K562 (cell line): ENCODE results near the gene NRCAM. TPM values are rescaled to one million over a fixed set of nuclear protein-coding genes. Genes with fewer than 3 reads are reported as not detected.

Source experiments
- ATAC-seq: fragments of 200-7000 bp; cut with Tn5 transposase; 3 replicates; pipeline ENCODE4 v1.9.1; 2020; ENCODE audit warnings: moderate library complexity
- BruUV-seq: library from RNA; stranded (reverse); fragments of 400-500 nt; replicated peaks from 2 replicates; lab custom pipeline; 2021; lab: Mats Ljungman, UMichigan
- CTCF ChIA-PET: fragments of 300-600 bp; formaldehyde crosslinking; extraction: SDS; loops from one replicate; lab custom pipeline; 2021; ENCODE audit warnings: low intra/inter-chr PET ratio; lab: Yijun Ruan, JAX
- POLR2A ChIA-PET: fragments of 300-600, 350-650 bp; sonication (Branson Sonifier 250); formaldehyde crosslinking; extraction: SDS; loops from one replicate; lab custom pipeline; 2021; ENCODE audit warnings: antibody characterized with exemption, inconsistent platforms; lab: Yijun Ruan, JAX
- DNase-seq, 4 experiments: peaks; one replicate each; pipeline versions ENCODE4 v3.0.0 to v3.0.0-alpha.2; 2011 to 2018; ENCODE audit warnings: low spot score in 3 of 4, mixed read lengths in 3 of 4; ENCODE audit errors: extremely low read depth in 1 of 4
- FAIRE-seq: peaks from 2 replicates; lab custom pipeline; 2011; peaks lifted over from hg19 to GRCh38; lab: Jason Lieb, UNC
- H2AFZ ChIP-seq: 2 replicates; pipeline ENCODE4 v1.6.0; 2011; ENCODE audit warnings: low read depth, low read length, control low read depth, inconsistent platforms
- H3K27ac ChIP-seq: fragments of 200-600 bp; 3 replicates; pipeline ENCODE4 v1.8.0; 2011; ENCODE audit warnings: low read depth, mild to moderate bottlenecking, control low read depth, inconsistent platforms, low read length, moderate library complexity, mixed read lengths; ENCODE audit errors: extremely low read depth
- H3K27me3 ChIP-seq, 2 experiments: fragments of 300-600 bp in 1 of 2; 2 replicates in 1 of 2; 3 replicates in 1 of 2; pipeline versions ENCODE4 v1.6.0 to v1.8.0; 2011; ENCODE audit warnings: inconsistent platforms in 2 of 2, low read length in 2 of 2, mild to moderate bottlenecking in 1 of 2, mixed read lengths in 1 of 2, moderate library complexity in 1 of 2; ENCODE audit not compliant: control insufficient read depth in 2 of 2, insufficient read depth in 2 of 2
- H3K36me3 ChIP-seq: fragments of 300-600 bp; 3 replicates; pipeline ENCODE4 v1.8.0; 2011; ENCODE audit warnings: mild to moderate bottlenecking, low read length, inconsistent platforms; ENCODE audit not compliant: control insufficient read depth, insufficient read depth
- H3K4me1 ChIP-seq, 2 experiments: fragments of 200-600 bp in 1 of 2; replicated peaks in 1 of 2; 2 replicates in 1 of 2; 3 replicates in 1 of 2; pipeline versions ENCODE4 v1.5.1 to v1.8.0; 2011; ENCODE audit warnings: inconsistent platforms in 2 of 2, low read length in 2 of 2, mild to moderate bottlenecking in 1 of 2, mixed read lengths in 1 of 2, moderate library complexity in 1 of 2; ENCODE audit not compliant: control insufficient read depth in 2 of 2, insufficient read depth in 2 of 2
- H3K4me2 ChIP-seq: 2 replicates; pipeline ENCODE4 v1.6.1; 2011; ENCODE audit warnings: low read length, control low read depth, inconsistent platforms, mixed read lengths; ENCODE audit not compliant: insufficient read depth
- H3K4me3 ChIP-seq: fragments of 200-600 bp; sonication (generic), shearing (Covaris generic); 2 replicates; pipeline ENCODE4 v1.5.1; 2016; ENCODE audit warnings: control low read depth, inconsistent platforms
- H3K79me2 ChIP-seq: fragments of 200-600 bp; 3 replicates; pipeline ENCODE4 v1.8.0; 2011; ENCODE audit warnings: low read length, inconsistent platforms; ENCODE audit not compliant: control insufficient read depth, insufficient read depth
- H3K9ac ChIP-seq, 2 experiments: 2 replicates each; pipeline versions ENCODE4 v1.6.0 to v1.6.1; 2011; ENCODE audit warnings: low read depth in 2 of 2, low read length in 2 of 2, control low read depth in 1 of 2, inconsistent platforms in 1 of 2, mild to moderate bottlenecking in 1 of 2, mixed read lengths in 1 of 2; ENCODE audit not compliant: insufficient read depth in 1 of 2
- H3K9me1 ChIP-seq: one replicate; pipeline ENCODE4 v1.6.0; 2011; ENCODE audit warnings: inconsistent platforms, mild to moderate bottlenecking, low read length, moderate library complexity; ENCODE audit not compliant: control insufficient read depth, insufficient read depth
- H3K9me3 ChIP-seq: replicated peaks from 2 replicates; pipeline ENCODE4 v1.5.1; 2011; ENCODE audit warnings: low read depth, low read length, inconsistent platforms; ENCODE audit not compliant: control insufficient read depth, insufficient read depth
- H4K20me1 ChIP-seq: replicated peaks from 2 replicates; pipeline ENCODE4 v1.6.1; 2011; ENCODE audit warnings: low read length, inconsistent platforms, mixed read lengths; ENCODE audit not compliant: control insufficient read depth, insufficient read depth
- DPF2 ChIP-seq: fragments of 450-650 bp; IDR thresholded peaks from 2 replicates; pipeline ENCODE4 v1.6.1; 2016
- FOSL1 ChIP-seq: fragments of 200-800 bp; sonication (Bioruptor generic); conservative IDR thresholded peaks from 2 replicates; pipeline ENCODE4 v1.6.1; 2016; ENCODE audit warnings: missing genetic modification characterization, missing compliant biosample characterization
- MEF2A ChIP-seq: IDR thresholded peaks from 2 replicates; pipeline ENCODE4 v1.6.1; 2011; ENCODE audit warnings: low read depth, mild to moderate bottlenecking, low read length, moderate library complexity; ENCODE audit not compliant: control insufficient read depth
- SP1 ChIP-seq: sonication (generic); formaldehyde crosslinking; IDR thresholded peaks from 2 replicates; pipeline ENCODE4 v1.8.1; 2022; ENCODE audit warnings: mild to moderate bottlenecking, missing genetic modification reagents
- ZNF561 ChIP-seq: fragments of 450-650 bp; formaldehyde crosslinking; conservative IDR thresholded peaks from 2 replicates; pipeline ENCODE4 v1.4.0; 2020; ENCODE audit warnings: mild to moderate bottlenecking, moderate library complexity
- WGBS: fragments of 100-300 bp; shearing (Covaris generic); methylation state at CpG from one replicate; pipeline ENCODE4 v1.1.6; 2016; ENCODE audit warnings: low coverage, mixed read lengths; ENCODE audit not compliant: insufficient coverage; ENCODE audit errors: missing lambda C conversion rate; 5-methylcytosine and 5-hydroxymethylcytosine counted together
- in situ Hi-C: fragments of 300-500 bp; cut with MboI; formaldehyde crosslinking; loops from 4 replicates; pipeline ENCODE4 v1.15.0; 2018; ENCODE audit warnings: inconsistent platforms, mixed read lengths
- intact Hi-C: fragments of 100-400 bp; cut with micrococcal nuclease; formaldehyde crosslinking; loops from 2 replicates; pipeline ENCODE4 v1.14.2; 2022
- polyA plus RNA-seq, 8 experiments: library from polyadenylated mRNA; depleted of rRNA in 4 of 8; stranded (reverse) in 5 of 8; unstranded in 3 of 8; fragments of >200 nt; fragmentation: Nextera tagmentation in 2 of 8; fragmentation: Illumina TruSeq in 1 of 8; extraction: Ambion mirVana in 2 of 8; extraction: Trizol in 1 of 8; gene quantifications; 2 replicates each; pipeline versions ENCODE4 v1.2.1 to v1.2.3, GENCODE V29; 2011 to 2014; ENCODE audit warnings: inconsistent platforms in 1 of 8, missing spikeins in 1 of 8
- total RNA-seq, 7 experiments: library from RNA; depleted of rRNA in 6 of 7; stranded (reverse); fragments of >200 nt in 6 of 7; fragmentation: Illumina TruSeq in 2 of 7; extraction: Trizol in 2 of 7; gene quantifications; 2 replicates each; pipeline versions ENCODE4 v1.2.1 to v1.2.3, GENCODE V29; 2011 to 2021; ENCODE audit warnings: low replicate concordance in 1 of 7
- TF ChIP-seq, protein P1 (sequence below): sonication (generic); formaldehyde crosslinking; IDR thresholded peaks from 2 replicates; pipeline ENCODE4 v1.8.0; 2023; ENCODE audit warnings: missing genetic modification reagents, mild to moderate bottlenecking, borderline replicate concordance
- TF ChIP-seq, protein P2 (sequence below): fragments of 250-450 bp; sonication (Bioruptor Pico); IDR thresholded peaks from 2 replicates; pipeline ENCODE4 v1.4.0; 2020; ENCODE audit warnings: mild to moderate bottlenecking
- TF ChIP-seq, protein P3 (sequence below), 2 experiments: fragments of 450-650 bp in 1 of 2; sonication (generic) in 1 of 2; formaldehyde crosslinking in 1 of 2; IDR thresholded peaks in 1 of 2; conservative IDR thresholded peaks in 1 of 2; 2 replicates each; pipeline versions ENCODE4 v1.6.1 to v1.8.1; 2016 to 2023; ENCODE audit warnings: mild to moderate bottlenecking in 2 of 2, moderate library complexity in 2 of 2, inconsistent platforms in 1 of 2, missing genetic modification reagents in 1 of 2

The NRCAM gene
- total and polyA plus RNA-seq, 9 of the 15 experiments (the other 6 are each of a cell fraction or from before 2014, with no cell fraction given): 0.03 to 0.54 (median 0.12) TPM; not detected in 1

DNA sequence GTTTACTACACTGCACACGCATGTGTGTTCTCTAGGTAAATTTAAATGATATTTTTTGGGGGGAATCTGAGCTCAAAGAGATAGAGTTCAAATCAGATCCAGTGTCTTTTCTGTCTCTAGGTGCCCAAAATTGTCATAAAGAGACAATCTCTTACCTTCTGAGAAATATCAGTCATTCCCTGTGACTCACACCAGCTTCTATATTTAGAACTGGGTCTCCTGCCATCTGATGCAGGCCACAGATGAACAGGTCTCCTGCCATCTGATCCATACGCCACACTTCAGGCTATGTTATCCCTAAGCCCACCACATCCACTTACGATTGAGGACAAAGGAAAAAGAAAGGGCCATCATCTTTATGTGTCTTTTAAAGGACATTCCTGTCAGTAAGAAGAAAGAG is 189.7 kb downstream of the NRCAM start:
- CTCF ChIA-PET: no interaction called here
- FAIRE-seq: no peak
- BruUV-seq: no TSS peak

DNA sequence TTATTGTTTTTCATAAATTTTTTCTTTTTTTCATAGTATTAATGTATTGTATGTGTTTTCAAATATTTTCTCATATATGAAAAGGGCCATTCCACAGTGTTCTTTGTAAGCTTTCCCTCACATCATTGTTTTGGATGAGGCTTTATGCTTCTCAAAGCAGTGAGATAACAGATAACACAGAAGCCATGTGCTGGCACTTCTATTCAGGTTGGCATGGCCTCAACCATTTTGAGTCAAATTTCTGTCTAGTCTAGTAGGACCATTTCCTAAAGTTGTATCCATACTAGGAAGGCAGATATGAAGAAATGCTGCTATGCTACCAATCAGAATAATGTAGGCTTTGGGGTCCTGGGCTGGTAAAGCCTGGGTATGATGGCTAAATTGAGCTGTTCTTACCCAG is 190.2 kb downstream of the NRCAM start:
- H3K9me1 ChIP-seq: no peaks in the 10 kb centered on the region
- FAIRE-seq: no peak
- no peaks in the 10 kb centered on the region for H3K36me3 ChIP-seq
- no peak overlapping the region for H3K4me3 ChIP-seq
- ATAC-seq: no peak
- H3K27me3 ChIP-seq: peaks cover 3 to 9% of the 10 kb centered on the region in 2 experiments; a peak in 2 of 5 replicates
- in situ Hi-C loops: no loop called here
- ChIA-PET POLR2A (interaction anchor here (0.6 to 1.2 kb wide), 3 partner anchors 12 to 643 kb away, joined by 3 to 5 read pairs (median 4); no protein-coding TSS in a partner anchor), CTCF (no interaction called here)
- H3K79me2 ChIP-seq: no peaks in the 10 kb centered on the region
- intact Hi-C loops: loop anchor here (10.0 kb wide), 1 partner anchor 81 kb away; no protein-coding TSS in a partner anchor
- H3K9me3 ChIP-seq: no peaks in the 10 kb centered on the region
- no TSS peak for BruUV-seq
- DNase-seq: no peak
- no peaks in the 10 kb centered on the region; a peak in 1 of 5 replicates for H3K4me1 ChIP-seq
- no peak overlapping the region for H3K9ac ChIP-seq
- H3K4me2 ChIP-seq: no peak overlapping the region
- H2AFZ ChIP-seq: no peak overlapping the region
- H3K27ac ChIP-seq: no peak overlapping the region
- H4K20me1 ChIP-seq: no peaks in the 10 kb centered on the region
- TF ChIP-seq, protein P1, sequence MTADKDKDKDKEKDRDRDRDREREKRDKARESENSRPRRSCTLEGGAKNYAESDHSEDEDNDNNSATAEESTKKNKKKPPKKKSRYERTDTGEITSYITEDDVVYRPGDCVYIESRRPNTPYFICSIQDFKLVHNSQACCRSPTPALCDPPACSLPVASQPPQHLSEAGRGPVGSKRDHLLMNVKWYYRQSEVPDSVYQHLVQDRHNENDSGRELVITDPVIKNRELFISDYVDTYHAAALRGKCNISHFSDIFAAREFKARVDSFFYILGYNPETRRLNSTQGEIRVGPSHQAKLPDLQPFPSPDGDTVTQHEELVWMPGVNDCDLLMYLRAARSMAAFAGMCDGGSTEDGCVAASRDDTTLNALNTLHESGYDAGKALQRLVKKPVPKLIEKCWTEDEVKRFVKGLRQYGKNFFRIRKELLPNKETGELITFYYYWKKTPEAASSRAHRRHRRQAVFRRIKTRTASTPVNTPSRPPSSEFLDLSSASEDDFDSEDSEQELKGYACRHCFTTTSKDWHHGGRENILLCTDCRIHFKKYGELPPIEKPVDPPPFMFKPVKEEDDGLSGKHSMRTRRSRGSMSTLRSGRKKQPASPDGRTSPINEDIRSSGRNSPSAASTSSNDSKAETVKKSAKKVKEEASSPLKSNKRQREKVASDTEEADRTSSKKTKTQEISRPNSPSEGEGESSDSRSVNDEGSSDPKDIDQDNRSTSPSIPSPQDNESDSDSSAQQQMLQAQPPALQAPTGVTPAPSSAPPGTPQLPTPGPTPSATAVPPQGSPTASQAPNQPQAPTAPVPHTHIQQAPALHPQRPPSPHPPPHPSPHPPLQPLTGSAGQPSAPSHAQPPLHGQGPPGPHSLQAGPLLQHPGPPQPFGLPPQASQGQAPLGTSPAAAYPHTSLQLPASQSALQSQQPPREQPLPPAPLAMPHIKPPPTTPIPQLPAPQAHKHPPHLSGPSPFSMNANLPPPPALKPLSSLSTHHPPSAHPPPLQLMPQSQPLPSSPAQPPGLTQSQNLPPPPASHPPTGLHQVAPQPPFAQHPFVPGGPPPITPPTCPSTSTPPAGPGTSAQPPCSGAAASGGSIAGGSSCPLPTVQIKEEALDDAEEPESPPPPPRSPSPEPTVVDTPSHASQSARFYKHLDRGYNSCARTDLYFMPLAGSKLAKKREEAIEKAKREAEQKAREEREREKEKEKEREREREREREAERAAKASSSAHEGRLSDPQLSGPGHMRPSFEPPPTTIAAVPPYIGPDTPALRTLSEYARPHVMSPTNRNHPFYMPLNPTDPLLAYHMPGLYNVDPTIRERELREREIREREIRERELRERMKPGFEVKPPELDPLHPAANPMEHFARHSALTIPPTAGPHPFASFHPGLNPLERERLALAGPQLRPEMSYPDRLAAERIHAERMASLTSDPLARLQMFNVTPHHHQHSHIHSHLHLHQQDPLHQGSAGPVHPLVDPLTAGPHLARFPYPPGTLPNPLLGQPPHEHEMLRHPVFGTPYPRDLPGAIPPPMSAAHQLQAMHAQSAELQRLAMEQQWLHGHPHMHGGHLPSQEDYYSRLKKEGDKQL (CRISPR knock-in tag): no peak
- no peak for TF ChIP-seq ZNF561 (CRISPR knock-in tag)
- TF ChIP-seq, protein P2, sequence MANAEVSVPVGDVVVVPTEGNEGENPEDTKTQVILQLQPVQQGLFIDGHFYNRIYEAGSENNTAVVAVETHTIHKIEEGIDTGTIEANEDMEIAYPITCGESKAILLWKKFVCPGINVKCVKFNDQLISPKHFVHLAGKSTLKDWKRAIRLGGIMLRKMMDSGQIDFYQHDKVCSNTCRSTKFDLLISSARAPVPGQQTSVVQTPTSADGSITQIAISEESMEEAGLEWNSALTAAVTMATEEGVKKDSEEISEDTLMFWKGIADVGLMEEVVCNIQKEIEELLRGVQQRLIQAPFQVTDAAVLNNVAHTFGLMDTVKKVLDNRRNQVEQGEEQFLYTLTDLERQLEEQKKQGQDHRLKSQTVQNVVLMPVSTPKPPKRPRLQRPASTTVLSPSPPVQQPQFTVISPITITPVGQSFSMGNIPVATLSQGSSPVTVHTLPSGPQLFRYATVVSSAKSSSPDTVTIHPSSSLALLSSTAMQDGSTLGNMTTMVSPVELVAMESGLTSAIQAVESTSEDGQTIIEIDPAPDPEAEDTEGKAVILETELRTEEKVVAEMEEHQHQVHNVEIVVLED (CRISPR knock-in tag): no peak

More for the DNA sequence above, 189.7 kb downstream of the NRCAM start:
- no peaks in the 10 kb centered on the region for H3K9me1 ChIP-seq
- H3K36me3 ChIP-seq: no peaks in the 10 kb centered on the region
- H3K4me2 ChIP-seq: no peak overlapping the region
- intact Hi-C loops (loop anchor here (10.0 kb wide), 1 partner anchor 82 kb away; no protein-coding TSS in a partner anchor), in situ Hi-C loops (no loop called here)
- TF ChIP-seq FOSL1 (tag): peak; percentile 76
- peak; percentile 68 for TF ChIP-seq MEF2A
- TF ChIP-seq, protein P3, sequence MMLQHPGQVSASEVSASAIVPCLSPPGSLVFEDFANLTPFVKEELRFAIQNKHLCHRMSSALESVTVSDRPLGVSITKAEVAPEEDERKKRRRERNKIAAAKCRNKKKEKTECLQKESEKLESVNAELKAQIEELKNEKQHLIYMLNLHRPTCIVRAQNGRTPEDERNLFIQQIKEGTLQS (IDR thresholded peaks at IDR 0.05): peak; percentile 32; the same call in 1 of the 2 replicates
- TF ChIP-seq, protein P3 (CRISPR knock-in tag; conservative IDR thresholded peaks at IDR 0.05): no peak
- no peak for TF ChIP-seq SP1
- no peak for TF ChIP-seq DPF2
- POLR2A ChIA-PET: interaction anchor here (0.6 to 1.2 kb wide), 3 partner anchors 12 to 644 kb away, joined by 3 to 5 read pairs (median 4); no protein-coding TSS in a partner anchor
- no peaks in the 10 kb centered on the region; a peak in 1 of 5 replicates for H3K4me1 ChIP-seq
- DNase-seq (no peak), ATAC-seq (no peak)
- H3K9me3 ChIP-seq: no peaks in the 10 kb centered on the region
- H3K27me3 ChIP-seq: peaks cover 3 to 9% of the 10 kb centered on the region in 2 experiments; a peak in 2 of 5 replicates
- no peak overlapping the region for H3K27ac ChIP-seq
- H3K4me3 ChIP-seq: no peak overlapping the region
- no peaks in the 10 kb centered on the region for H4K20me1 ChIP-seq
- no peak overlapping the region for H2AFZ ChIP-seq
- no peak overlapping the region for H3K9ac ChIP-seq
- no peaks in the 10 kb centered on the region for H3K79me2 ChIP-seq
- 20% methylated on average over 3 of the region's 3 CpGs for WGBS
